GM19043 (cell line): Measurements from ENCODE around the gene EHD2.
"Not testable (repeated sequence)": the region's sequence is repeated elsewhere in the genome, so short reads cannot be mapped to it uniquely, and the experiment has no call there.

Experiments
- ATAC-seq: cut with Tn5 transposase; IDR thresholded peaks from one replicate; pipeline ENCODE4 v1.9.1; 2021; ENCODE audit warnings: low read depth; ENCODE audit not compliant: unreplicated experiment

Gene EHD2

DNA sequence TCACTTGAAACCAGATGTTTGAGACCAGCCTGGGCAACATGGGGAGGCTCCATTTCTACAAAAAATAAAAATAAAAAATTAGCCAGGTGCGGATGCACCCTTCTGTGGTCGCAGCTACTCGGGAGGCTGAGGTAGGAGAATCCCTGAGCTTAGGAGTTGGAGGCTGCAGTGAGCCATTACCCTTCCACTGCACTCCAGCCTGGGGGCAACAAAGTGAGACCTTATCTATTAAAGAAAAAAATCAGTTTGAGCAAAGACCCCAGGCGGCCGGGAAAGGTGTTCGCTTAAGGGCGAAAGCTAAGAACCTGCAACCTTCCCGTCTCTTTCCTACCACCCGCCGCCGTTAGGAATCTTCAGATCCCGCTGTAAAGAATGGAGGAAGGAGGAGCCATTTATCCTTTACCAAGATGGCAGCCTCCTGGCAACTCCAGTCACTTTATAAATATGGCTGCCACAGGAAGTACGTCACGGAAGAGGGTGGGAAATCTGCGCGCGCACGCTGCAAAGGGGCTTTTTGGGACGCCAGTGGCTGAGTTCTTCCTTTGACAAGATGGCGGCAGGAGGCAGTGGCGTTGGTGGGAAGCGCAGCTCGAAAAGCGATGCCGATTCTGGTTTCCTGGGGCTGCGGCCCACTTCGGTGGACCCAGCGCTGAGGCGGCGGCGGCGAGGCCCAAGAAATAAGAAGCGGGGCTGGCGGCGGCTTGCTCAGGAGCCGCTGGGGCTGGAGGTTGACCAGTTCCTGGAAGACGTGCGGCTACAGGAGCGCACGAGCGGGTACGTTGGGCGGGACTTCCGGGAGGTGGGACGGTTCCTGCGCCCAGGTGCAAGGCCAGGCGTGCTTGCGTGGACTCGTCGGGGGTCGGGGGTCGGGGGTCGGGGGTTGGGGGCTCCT lies 32.0 kb downstream of the EHD2 start, which contains the start of gene NOP53:
Gene NOP53 (plus strand): TSS at position 537 of the 892 bp plus-strand sequence. CDS start 14 bp downstream, at position 551.
- peak; percentile 65 for ATAC-seq

DNA sequence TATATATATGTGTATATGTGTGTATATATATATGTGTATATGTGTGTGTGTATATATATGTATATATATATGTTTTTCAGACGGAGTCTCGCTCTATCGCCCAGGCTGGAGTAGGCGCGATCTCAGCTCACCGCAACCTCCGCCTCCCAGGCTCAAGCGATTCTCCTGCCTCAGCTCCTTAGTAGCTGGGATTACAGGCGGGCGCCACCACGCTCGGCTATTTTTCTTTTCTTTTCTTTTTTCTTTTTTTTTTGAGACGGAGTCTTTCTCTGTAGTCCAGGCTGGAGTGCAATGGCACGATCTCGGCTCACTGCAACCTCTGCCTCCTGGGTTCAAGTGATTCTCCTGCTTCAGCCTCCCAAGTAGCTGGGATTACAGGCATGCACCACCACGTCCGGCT lies 32.9 kb downstream of the EHD2 start:
- not testable (repeated sequence) for ATAC-seq

DNA sequence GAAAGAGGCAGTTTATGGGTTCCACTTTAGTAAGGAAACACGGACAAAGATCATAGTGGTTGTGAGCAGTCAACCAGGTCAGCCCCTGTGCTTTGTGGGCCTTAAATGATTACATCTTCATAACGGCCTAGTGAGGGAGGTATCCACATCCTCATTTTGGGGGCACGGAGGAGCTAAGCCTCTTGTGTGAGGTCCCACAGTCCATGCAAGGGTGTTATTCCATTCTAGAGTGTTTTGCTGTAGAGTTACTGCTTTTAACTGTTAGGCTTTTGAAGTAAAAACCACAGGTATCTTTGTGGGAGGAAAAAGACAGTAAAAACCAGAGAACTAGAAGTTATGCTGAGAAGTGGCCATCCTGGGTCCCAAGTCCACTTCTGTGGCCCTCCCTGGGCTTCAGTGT lies 36.1 kb downstream of the EHD2 start:
- ATAC-seq = no peak

DNA sequence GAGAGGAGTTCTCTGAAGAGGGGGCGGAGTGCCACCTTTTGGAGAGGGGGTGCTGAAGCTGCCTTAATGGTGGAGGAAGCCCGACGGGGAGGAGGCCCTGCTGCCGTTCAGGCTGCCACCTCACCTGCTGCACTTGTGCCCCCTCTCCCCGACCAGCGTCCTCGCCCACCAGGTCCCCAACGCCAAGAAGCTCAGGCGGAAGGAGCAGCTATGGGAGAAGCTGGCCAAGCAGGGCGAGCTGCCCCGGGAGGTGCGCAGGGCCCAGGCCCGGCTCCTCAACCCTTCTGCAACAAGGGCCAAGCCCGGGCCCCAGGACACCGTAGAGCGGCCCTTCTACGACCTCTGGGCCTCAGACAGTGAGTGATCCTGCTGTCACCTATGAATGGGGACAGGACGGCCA lies 37.5 kb downstream of the EHD2 start:
- no peak for ATAC-seq

DNA sequence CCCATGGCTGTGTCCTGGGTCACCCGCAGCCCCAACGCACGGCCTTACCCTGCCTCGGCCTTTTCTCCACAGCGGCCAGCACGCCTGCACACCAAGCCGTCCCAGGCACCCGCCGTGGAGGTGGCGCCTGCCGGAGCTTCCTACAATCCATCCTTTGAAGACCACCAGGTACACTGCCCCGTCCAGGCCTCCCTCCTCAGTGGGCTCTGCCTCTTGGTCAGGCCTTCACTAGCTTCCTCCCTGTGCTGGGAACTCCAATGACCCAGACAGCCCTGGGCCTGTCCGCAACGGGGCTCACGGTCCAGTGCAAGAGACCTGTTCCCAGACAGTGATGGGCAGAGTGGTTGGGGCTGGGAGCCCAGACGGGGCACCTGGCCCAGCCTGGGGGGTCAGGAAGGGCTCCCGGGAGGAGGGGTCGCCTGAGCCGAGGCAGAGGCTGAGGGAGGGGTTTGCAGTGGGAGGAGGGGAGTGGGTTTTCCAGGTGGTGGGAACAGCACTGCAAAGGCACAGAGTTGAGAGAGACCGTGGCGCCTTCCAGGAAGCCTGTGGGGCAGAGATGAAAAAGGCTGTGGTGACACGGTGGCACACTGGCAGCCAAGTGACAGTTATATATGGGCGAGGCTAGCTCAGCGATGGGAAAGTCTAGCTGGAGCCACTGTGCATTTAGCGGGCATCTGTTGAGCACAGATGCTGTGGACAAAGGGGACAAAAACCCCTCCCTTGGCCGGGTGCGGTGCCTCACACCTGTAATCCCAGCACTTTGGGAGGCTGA lies 39.4 kb downstream of the EHD2 start:
- no peak for ATAC-seq

DNA sequence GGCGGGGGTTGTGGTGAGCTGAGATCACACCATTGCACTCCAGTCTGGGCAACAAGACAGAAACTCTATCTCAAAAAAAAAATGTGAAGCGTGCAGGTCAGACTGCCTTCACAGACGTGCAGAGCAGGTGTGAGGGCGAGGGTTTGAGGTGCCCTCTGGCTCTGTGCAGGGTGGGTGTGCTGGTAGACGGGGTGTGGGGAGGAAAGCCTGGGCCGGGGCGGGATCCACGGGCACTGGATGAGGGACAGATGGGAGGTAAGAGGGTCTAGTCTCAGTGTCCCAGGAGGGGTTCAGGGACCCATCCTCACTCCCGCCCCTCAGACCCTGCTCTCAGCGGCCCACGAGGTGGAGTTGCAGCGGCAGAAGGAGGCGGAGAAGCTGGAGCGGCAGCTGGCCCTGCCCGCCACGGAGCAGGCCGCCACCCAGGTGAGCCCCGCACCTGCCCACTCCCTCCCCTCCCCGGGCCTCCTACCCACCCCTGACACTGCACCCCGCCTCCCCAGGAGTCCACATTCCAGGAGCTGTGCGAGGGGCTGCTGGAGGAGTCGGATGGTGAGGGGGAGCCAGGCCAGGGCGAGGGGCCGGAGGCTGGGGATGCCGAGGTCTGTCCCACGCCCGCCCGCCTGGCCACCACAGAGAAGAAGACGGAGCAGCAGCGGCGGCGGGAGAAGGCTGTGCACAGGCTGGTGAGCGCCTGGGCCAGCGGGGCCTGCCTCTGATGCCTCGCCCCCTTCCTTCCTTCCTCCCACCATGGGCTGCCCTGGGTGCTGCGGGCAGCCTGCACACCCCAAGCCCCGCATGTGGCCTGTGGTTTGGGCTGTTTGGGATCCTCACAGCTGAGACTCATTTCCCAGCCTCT lies 41.2 kb downstream of the EHD2 start:
- ATAC-seq = no peak

DNA sequence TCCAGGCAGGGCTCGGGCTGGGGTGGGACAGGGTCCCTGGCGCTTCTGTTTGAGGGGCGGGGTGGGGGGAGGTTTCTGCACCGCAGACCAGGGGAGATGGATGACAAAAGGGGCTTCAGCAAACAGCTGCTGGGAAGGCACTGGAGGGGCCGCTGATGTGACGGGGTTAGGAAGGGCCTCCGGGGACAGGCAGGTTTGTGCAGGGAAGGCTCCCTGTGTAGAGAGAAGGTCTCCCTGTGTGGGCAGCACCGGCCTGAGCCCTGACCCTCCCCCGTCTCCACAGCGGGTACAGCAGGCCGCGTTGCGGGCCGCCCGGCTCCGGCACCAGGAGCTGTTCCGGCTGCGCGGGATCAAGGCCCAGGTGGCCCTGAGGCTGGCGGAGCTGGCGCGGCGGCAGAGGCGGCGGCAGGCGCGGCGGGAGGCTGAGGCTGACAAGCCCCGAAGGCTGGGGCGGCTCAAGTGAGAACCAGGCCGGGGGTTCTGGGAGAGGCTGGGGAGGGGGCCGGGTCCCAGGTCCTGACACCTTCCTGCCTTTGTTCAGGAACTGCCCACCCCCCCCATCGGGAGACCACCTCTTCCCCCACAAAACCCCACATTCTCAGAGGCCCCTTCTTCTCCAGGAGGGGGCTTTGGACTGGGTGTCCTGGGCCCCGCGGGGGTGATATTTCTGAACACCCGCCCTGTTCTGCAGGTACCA lies 42.0 kb downstream of the EHD2 start:
- no peak for ATAC-seq

DNA sequence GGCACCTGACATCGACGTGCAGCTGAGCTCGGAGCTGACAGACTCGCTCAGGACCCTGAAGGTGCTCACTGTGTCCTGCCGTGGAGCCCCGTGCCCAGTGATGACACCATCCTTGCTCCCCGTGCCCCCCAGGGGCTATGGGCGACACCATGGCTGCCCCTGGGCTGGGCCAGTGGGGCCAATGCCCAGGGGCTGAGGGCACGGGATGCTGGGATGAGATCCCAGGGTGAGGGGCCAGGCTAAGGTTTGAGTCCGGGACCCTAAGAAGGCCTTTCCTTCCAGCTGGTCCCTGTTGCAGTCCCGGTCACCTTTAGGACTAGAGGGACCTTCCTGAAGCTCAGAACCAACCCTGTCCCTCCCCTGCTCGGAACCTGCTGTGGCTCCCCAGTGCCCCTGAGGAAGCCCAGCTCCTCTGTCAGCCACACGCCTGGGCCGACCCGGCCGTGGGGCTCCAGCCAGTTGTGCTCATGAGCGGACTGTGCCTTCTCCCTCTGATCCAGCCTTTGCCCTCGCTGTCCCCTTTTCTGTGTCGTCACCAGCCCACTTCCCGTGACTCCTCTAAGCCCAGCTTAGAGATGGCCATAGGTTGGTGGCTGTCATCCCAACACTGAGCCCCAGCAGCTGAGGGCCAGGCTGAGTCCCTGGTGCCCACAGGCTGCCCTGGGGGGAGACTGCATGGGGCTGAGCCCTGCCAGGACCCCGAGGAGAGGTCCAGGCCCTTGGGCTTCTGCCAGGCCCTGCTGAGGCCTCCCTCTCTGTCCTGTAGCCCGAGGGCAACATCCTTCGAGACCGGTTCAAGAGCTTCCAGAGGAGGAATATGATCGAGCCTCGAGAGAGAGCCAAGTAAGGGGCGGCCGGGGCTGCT lies 42.8 kb downstream of the EHD2 start:
- no peak for ATAC-seq

DNA sequence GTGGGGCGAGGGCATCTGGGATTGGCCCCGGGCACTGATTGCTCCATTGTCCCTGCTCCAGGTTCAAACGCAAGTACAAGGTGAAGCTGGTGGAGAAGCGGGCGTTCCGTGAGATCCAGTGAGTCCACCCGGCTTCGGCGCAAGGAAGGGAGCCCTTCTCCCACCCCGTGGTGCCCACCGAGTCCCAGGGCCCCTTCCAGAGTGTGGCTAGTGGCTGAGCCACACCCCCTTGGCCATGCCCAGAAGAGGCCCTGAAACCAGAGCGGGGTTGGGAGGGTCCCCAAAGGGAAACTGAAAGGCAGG lies 43.4 kb downstream of the EHD2 start:
- no peak for ATAC-seq

DNA sequence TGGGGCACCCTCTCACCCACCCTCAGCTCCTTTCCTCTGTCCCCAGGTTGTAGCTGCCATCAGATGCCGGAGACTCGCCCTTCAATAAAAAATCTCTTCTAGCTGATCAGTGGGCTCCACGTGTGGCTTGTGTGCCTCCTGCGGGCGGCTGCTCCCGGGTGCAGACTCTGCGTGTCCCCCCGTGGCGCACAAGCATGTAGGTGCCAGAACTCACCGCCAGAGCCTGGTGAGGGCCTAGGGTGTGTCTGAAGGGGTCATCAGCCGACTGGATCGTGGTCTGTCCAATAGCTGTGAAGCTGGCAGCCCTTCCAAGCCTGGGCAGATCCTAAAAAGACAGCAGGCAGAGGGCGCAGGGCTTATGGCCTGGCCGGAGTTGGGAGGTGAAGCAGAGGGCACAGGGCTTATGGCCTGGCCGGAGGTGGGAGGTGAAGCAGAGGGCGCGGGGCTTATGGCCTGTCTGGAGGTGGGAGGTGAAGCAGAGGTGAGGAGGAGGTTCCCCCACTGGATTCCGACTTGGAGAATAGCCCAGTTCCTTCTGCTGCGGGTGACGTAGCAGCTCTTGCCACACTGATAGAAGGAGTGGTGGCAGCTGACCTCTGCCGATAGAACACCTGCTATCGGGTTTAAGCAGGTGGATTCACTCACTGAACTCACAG lies 43.9 kb downstream of the EHD2 start:
- ATAC-seq = no peak

DNA sequence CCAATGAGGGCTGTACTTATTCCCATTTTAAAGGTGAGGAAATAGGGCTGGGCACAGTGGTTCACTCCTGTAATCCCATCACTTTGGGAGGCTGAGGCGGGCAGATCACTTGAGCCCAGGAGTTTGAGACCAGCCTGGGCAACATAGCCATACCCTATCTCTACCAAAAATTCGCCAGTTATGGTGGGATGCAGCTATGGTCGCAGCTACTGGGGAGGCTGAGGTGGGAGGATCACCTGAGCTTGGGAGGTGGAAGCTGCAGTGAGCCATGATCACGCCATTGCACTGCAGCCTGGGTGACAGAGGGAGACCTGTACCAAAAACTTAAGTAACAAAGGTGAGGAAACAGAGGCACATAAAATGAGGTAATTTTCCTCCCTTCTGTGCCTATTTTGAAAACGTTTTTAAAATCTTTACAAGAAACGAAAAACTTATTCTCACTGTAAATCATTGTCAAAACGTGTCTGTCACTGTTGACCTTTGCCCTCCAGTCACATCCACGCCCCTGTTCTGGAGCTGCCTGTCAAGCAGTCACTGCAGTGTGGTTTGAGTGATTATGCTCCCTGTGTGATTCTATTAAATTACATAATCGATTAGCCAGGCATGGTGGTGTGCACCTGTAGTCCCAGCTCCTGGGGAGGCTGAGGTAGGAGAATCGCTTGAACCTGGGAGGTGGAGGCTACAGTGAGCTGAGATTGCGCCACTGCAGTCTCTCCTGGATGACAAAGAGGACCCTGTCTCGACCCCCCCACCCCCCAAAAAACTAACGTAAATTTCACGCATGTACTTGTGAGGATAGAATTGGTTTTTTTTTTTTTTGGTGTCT lies 44.6 kb downstream of the EHD2 start:
- ATAC-seq = no peak

DNA sequence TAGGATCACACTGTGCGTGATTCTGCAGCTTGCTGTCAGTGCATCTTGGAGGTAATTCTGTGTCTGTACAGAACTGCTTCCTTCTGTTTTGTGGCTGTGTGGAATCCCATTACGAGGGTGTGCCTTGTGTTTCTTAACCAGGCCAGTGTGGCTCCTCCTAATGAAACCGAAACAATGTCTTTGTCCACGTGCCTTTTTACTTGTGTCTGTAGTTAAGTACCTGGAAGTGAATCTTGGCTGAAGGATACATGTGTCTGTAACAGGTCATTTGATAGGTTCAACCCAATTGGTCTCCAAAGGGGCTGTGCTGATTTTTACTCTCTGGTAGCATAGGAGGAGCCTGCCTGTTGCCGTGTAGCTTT lies 45.2 kb downstream of the EHD2 start:
- ATAC-seq = no peak

DNA sequence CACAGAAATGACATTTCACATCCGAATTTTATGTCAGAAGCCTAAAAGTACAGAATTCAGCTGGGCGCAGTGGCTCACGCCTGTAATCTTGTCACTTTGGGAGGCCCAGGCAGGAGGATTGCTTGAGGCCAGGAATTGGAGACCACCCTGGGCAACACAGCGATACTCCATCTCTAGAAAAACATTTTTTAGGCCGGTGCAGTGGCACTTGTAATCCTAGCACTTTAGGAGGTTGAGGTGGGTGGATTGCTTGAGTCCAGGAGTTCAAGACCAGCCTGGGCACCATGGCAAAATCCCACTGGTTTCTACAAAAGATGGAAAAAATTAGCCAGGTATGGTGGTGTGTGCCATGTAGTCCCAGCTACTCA lies 47.4 kb downstream of the EHD2 start:
- no peak for ATAC-seq

DNA sequence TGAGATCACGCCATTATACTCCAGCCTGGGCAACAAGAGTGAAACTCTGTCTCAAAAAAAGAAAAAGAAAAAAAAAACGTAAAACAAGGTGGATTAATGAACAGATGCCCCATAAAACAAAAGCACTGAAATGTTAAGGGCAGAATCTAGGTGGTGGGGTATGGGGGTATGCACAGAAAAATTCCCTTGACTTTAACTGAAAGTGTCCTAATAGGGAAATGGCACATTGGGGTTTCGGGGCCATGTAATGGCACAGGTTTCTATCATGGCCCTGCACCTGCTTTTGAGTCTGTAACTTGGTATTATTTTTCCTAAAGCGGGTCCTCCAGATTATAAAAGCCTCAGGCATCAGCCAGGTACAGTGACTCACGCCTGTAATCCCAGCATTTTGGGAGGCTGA lies 48.3 kb downstream of the EHD2 start:
- ATAC-seq = no peak

DNA sequence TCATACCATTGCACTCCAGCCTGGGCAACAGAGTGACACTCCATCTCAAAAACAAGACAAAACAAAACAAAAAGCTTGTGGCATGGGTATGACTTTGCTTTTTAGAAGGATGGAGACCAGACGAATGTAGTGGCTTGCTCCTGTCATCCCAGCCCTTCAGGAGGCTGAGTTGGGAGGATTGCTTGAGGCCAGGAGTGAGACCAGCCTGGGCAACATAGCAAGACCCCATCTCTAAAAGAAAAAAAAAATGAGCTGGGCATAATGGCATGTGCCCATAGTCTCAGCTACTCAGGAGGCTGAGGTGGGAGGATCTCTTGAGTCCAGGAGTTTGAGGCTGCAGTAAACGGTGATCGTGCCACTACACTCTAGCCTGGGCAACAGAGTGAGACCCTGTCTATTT lies 48.9 kb downstream of the EHD2 start:
- ATAC-seq = no peak

DNA sequence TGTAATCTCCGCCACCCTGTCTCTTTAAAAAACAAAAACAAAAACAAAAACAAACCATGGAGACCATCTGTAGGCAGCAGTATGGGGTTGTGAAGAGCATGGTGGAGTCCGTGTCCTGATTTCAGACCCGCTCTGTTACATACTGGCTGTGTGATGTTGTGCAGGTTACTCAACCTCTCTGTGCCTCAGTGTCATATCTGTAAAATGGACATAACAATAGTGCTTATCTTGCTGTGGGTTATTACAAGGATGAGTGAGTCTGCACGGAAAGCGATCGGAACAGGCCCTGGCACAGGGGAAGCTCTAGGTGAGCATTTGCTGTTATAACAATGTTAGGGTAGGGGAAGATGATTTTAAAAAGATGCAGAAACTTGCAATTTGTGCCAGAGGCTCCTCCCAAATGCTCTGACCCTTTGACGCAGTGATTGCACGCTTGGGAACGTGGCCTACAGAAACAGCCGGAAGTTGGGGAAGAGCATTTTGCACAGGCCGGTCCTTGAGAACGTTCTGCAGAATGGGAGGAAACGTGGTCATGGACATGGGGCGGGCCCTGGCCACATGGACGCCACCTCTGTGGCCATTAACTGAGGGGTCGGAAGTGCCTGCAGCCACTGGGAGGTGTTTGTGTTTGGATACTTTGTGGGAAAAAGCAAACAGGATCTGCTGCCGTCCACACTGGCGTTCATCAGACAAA lies 49.5 kb downstream of the EHD2 start:
- ATAC-seq = no peak

DNA sequence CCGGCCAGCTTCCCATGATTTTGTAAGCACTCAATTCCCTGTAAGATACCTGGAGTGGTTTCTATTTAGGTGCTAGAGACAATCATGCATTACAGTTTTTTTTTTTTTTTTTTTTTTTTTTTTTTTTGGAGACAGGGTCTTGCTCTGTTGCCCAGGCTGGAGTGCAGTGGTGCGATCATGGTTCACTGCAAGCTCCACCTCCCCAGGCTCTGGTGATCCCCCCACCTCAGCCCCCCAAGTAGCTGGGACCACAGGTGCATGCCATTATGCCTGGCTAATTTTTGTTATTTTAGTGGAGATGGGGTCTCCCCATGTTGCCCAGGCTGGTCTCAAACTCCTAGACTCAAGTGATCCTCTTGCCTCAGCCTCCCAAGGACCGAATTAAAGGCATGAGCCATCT lies 51.5 kb downstream of the EHD2 start:
- not testable (repeated sequence) for ATAC-seq
